ENCODE results near the gene HNRNPF. TPM values are rescaled to one million over a fixed set of nuclear protein-coding genes. Genes with fewer than 3 reads are reported as not detected.

The HNRNPF gene
- total and polyA plus RNA-seq, 7 donors, result 101 to 194 (median 134) TPM

DNA sequence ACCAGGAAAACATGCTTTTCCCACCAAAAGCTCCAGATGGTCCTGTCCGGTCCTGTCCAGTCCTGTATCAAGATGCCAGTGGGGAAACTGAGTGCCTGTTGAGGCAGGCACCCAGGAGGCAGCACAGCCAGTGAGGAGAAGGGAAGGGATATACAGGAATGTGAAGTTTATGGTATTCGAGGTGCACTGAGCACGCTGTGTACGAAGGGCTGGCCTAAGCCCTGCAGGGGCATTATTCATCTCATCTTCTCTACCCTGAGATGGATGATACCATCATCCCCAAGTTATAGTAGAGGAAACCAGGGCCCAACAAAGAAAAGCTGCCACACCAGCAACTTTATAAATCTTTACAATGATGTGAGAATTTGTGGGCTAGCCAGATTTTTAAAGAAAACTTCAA, 61.0 kb downstream of the HNRNPF start:
- no peaks in the 10 kb centered on the region for H3K36me3 ChIP-seq
- no peak overlapping the region for H3K27ac ChIP-seq
- no peak overlapping the region for H3K4me3 ChIP-seq
- peaks cover 0 to 17% (median 8%) of the 10 kb centered on the region in 3 donors for H3K27me3 ChIP-seq
- WGBS, 2 donors, result 90 to 93% methylated on average over 4 of the region's 4 CpGs
- intact Hi-C loops (cut with DNase I), result loop anchor here (1.0 to 5.0 kb wide), 2 partner anchors 55 to 114 kb away; no protein-coding TSS in a partner anchor
- peaks cover 0 to 9% (median 2%) of the 10 kb centered on the region in 4 donors for H3K4me1 ChIP-seq
- H3K9me3 ChIP-seq, result no peaks in the 10 kb centered on the region
- no peak for DNase-seq
- TF ChIP-seq, protein P1, sequence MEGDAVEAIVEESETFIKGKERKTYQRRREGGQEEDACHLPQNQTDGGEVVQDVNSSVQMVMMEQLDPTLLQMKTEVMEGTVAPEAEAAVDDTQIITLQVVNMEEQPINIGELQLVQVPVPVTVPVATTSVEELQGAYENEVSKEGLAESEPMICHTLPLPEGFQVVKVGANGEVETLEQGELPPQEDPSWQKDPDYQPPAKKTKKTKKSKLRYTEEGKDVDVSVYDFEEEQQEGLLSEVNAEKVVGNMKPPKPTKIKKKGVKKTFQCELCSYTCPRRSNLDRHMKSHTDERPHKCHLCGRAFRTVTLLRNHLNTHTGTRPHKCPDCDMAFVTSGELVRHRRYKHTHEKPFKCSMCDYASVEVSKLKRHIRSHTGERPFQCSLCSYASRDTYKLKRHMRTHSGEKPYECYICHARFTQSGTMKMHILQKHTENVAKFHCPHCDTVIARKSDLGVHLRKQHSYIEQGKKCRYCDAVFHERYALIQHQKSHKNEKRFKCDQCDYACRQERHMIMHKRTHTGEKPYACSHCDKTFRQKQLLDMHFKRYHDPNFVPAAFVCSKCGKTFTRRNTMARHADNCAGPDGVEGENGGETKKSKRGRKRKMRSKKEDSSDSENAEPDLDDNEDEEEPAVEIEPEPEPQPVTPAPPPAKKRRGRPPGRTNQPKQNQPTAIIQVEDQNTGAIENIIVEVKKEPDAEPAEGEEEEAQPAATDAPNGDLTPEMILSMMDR (IDR thresholded peaks at IDR 0.05), result no peak
- no peak for TF ChIP-seq POLR2A (IDR thresholded peaks at IDR 0.05)
- TF ChIP-seq POLR2AphosphoS5 (IDR thresholded peaks at IDR 0.05), result no peak
- TF ChIP-seq EP300 (IDR thresholded peaks at IDR 0.05), result no peak

DNA sequence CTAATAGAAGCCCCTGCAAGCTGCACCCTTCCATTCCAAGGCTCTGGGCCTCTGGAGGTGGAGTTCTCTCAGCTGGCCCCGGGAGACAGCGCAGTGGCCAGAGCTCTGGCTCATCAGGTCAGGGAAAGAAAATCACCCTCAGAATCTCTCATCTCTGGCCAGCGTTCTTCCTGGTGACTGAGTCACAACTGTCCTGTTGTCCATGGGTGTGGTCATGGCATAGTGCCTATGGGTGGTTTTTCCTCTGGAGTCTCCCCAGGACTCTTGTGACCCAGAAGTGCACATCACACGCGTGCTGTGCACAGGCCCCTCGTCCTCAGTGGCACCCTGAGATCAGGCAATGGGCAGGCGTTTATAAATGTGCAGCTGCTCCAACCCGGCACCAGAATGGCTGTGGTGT, 64.9 kb downstream of the HNRNPF start:
- Histone ChIP-seq H3K27me3 (peaks cover 0 to 10% (median 0%) of the 10 kb centered on the region in 3 donors), H3K4me3 (no peak overlapping the region), H3K4me1 (no peaks in the 10 kb centered on the region), H3K36me3 (no peaks in the 10 kb centered on the region), H3K9me3 (no peaks in the 10 kb centered on the region), H3K27ac (no peak overlapping the region)
- intact Hi-C loops (cut with DNase I), result no loop called here
- 61 to 86% methylated on average over 8 of the region's 8 CpGs for WGBS, 2 donors
- TF ChIP-seq, protein P1 (IDR thresholded peaks at IDR 0.05), result no peak
- TF ChIP-seq POLR2AphosphoS5 (IDR thresholded peaks at IDR 0.05), result no peak
- no peak for TF ChIP-seq EP300 (IDR thresholded peaks at IDR 0.05)
- TF ChIP-seq POLR2A (IDR thresholded peaks at IDR 0.05), result no peak
- no peak for DNase-seq

DNA sequence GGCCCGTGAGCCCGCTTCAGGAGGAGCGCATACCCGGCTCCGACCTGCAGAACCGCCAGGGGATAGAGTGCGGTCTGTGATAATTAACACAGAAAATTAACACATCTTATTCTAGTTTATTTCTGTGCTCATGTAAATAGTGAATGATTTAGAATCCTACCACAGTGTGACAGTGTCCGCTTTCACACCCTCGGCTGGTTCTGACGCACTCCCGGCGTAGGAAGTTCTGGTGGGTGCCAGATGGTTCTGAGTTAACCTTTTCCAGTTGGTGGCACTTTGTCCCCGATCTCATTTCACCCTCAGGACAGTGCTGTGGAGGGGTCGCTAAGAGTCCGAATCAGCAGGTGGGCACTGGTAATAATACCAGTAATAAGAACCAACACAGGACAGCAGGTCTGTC, 65.9 kb downstream of the HNRNPF start:
- intact Hi-C loops (cut with DNase I), result no loop called here
- no peaks in the 10 kb centered on the region for H3K4me1 ChIP-seq
- peaks cover 0 to 19% (median 0%) of the 10 kb centered on the region in 3 donors for H3K27me3 ChIP-seq
- WGBS, 2 donors, result 96 to 97% methylated on average over 15 of the region's 15 CpGs
- H3K4me3 ChIP-seq, result no peak overlapping the region
- no peak for DNase-seq
- H3K36me3 ChIP-seq, result no peaks in the 10 kb centered on the region
- H3K27ac ChIP-seq, result no peak overlapping the region
- H3K9me3 ChIP-seq, result no peaks in the 10 kb centered on the region
- no peak for TF ChIP-seq POLR2A (IDR thresholded peaks at IDR 0.05)
- TF ChIP-seq, protein P1 (IDR thresholded peaks at IDR 0.05), result no peak
- no peak for TF ChIP-seq POLR2AphosphoS5 (IDR thresholded peaks at IDR 0.05)
- TF ChIP-seq EP300 (IDR thresholded peaks at IDR 0.05), result no peak

DNA sequence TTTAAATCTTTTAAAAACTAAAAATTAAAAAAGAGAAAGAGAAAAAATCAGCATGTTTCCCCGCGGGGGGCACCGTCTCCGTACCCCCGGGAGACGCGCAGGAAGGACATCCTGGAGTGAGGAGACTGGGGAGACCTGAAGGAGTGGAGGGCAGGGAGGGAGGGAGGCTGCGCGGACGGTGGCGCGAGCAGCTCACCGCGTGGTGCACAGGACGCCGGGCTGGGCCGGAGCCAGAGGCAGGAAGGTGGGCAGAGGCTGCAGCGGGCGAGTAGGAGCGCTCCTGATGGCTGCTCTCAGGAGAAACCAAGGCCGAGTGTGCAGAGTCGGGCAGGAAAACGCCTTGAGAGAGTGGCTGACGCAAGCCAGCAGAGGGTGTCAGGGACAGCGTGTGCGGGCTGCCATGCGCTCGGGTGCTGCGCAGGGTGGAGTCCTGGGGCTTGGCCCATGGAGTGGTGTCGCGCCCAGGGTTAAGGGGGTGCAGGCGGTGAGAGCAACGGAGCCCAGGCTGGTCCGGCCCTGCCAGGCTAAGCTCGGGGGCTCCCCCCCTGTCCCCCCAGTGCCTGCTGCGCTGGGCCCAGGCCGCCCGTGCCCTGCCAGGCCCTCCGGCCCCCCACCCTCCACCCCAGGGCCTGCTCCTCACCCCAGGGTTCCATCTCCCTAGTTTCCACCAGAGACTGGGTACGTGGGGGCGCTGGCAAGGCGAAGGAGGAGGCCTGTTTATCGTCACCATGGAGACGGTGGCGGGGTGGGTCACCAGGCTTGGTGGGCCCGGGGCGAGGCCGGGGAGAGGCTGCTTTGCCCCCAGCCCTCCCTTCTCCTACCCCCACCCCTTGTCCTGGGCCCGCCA, 66.5 kb downstream of the HNRNPF start:
- Histone ChIP-seq H3K9me3 (no peaks in the 10 kb centered on the region), H3K4me1 (no peaks in the 10 kb centered on the region), H3K4me3 (no peak overlapping the region), H3K27ac (no peak overlapping the region), H3K36me3 (no peaks in the 10 kb centered on the region), H3K27me3 (peaks cover 0 to 20% (median 0%) of the 10 kb centered on the region in 3 donors)
- no peak for TF ChIP-seq POLR2A (IDR thresholded peaks at IDR 0.05)
- no peak for DNase-seq
- intact Hi-C loops (cut with DNase I), result no loop called here
- WGBS, 2 donors, result 93 to 94% methylated on average over 49 of the region's 49 CpGs

DNA sequence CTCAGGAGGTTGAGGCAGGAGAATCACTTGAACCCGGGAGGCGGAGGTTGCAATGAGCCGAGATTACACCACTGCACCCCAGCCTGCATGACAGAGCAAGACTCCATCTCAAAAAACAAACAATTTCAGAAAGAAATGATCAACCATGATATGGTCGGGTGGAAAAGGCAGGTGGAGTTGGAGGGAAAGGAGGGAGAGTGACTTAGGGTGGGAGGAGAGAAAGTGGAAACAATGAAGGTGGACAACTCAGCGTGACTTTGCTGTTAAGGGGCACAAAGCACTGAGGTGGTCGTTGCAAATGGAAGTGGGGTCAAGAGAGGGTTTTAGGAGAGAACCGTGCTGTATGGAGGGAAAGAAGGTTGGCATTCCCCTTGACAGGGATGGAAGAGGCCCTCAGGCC, 67.5 kb downstream of the HNRNPF start:
- intact Hi-C loops (cut with DNase I), result no loop called here
- Histone ChIP-seq H3K27ac (no peak overlapping the region), H3K9me3 (no peaks in the 10 kb centered on the region), H3K4me3 (no peak overlapping the region), H3K4me1 (no peaks in the 10 kb centered on the region), H3K36me3 (no peaks in the 10 kb centered on the region), H3K27me3 (peaks cover 0 to 20% (median 0%) of the 10 kb centered on the region in 3 donors)
- 85% methylated on average over 7 of the region's 7 CpGs for WGBS, 2 donors
- no peak for DNase-seq
- TF ChIP-seq, protein P1 (IDR thresholded peaks at IDR 0.05), result no peak
- TF ChIP-seq POLR2AphosphoS5 (IDR thresholded peaks at IDR 0.05) (no peak), EP300 (IDR thresholded peaks at IDR 0.05) (no peak), POLR2A (IDR thresholded peaks at IDR 0.05) (no peak)
